Measurements from ENCODE around the gene CYBB.

CYBB gene

DNA sequence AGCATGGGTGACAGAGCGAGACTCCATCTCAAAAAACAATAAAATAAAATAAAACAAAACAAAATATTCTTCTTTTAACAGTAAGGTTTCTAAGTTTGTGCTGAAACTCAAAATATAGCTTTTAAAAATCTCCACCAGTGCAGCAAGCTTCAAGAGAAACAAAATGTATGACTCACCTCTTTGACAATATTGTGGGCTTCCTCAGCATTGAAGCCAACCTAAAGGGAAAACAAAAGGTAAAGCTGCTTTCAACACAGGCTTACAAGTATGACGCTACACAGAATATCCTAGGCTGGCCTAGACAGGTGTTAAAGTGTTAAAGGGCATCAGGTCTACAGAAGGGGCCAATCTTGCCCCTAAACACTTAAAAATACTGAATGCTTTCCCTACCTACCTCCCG, 66.3 kb downstream of the CYBB start:
- DNase-seq = no peak

DNA sequence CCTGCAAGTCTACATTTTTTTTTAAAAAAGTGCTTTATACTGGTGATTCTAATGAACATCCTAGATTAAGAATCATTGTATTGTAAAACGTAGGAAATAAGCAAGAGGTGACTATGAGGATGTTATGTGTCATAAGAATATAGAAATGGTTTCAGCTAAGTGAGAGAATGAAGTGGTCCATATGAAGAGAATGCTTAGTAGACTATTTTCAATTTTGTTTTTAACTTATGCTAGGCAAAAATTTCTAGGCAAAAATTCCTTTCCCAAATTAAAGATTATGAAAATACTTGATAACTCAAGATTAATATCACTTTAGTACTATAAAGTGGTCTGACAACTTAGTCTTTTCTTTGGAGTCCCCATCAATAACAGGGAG, 66.7 kb downstream of the CYBB start:
- DNase-seq = no peak

DNA sequence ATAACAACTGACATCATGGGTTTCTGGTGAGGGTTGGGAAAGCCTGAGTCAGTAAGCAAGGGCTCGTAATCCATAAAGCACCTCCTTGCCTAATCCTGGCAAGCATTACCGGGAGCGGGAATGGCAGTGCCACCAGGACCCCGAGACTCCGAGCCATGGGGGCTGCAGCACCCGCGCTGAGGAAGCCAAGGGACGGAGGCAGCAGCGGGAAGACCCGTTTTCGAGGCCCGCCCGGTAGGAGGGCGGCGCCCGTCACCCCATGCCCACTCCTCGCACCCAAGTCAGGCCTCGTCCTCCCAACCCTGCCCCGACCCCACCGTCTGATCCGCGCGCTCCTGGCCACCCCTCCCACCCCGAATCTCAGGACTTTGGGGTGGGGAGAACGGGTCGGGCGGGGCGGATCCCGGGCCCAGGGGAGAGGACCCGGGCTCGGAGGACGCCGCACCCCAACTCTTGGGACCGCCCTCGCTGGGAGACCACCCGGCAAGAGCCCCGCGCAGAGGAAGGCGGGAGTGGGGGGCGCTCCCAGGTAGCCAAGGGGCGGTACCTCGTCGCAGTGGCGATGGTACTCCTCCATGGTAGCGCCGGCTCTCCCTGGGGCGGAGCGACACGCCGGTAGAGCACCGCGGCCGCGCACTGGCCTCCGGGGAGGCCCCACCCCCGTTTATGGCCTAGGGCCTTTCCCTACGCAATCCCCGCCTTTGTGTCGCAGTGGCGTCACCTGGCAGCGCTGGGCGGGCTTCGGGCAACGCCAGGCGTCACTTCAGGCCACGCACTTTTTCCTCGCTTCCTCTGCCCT, 67.3 kb downstream of the CYBB start, which contains the start of gene DYNLT3:
Gene DYNLT3 (minus strand): TSS at position 638 of the 799 bp plus-strand sequence. CDS start 61 bp downstream, at position 577.
- peak; percentile 76 for DNase-seq

DNA sequence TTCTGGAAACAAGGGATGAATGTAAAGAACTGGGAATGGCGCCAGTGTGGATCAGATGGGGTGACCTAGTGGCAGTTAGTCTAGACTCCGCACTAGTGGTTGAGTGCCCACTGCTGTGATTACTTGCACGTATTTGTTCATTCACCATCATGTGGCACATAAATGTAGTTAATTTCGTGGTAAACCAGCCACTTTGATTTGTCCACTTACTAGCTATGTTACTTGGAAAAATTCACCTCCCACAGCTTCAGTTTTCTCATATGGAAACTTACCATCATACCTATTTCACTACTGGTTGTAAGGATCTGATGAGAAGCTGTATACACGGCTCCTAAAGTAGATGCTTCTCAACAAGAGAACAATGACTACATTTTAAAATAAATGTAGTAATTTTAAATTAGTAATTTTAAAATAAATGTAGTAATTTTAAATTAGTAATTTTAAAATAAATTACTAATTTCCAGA, 67.9 kb downstream of the CYBB start:
- DNase-seq = no peak

DNA sequence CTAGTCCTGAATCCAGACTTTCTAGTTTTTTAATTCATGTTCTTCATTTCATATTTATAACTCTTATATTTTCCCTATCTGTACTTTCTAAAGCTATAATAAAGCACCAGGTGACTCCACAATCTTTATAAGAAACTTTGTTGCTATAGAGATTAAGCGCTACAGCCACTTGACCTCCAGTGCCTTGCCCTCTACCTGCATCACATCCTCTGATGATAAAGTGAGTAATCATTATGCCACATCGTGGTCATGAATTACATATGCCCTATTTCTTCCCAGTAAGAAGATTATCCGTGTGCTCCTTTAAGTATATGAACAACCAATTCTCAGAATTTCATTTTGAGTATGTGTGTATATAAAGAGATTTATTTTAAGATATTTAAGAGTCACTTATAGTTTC, 74.3 kb downstream of the CYBB start:
- no peak for DNase-seq

DNA sequence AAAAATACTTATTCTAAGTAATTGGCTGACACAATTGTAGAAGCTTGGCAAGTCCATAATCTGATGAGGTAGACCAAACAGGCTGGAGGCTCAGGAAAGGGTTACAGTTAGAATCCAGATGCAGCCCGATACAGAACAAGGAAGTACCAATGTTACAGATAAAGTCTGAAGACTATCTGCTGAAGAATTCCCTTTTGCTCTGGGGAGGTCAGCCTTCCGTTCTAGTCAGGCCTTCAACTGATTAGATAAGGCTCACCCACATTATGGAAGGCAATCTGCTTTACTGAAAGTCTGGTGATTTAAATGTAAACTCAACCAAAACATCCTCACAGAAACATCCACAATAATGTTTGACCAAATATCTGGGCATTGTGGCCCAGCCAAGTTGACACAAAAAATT, 74.9 kb downstream of the CYBB start:
- no peak for DNase-seq

DNA sequence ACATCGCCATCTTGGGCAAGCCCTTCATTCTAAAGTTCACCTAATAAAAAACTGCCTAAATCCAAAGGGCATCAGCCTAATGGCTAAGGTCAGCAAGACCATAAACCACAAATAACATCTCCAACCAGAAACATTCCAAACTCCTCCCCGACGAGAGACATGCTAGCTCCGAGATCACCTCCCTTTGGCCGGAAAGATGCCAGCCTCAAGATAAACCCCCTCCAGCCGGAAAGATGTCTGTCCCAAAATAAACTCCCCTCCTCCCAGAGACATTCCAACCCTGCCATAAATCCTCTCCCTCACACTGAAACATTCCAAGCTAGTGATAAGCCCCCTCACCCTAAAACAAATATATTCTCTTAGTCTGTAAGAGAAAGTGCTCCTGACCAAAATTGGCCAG, 80.9 kb downstream of the CYBB start:
- DNase-seq = no peak

DNA sequence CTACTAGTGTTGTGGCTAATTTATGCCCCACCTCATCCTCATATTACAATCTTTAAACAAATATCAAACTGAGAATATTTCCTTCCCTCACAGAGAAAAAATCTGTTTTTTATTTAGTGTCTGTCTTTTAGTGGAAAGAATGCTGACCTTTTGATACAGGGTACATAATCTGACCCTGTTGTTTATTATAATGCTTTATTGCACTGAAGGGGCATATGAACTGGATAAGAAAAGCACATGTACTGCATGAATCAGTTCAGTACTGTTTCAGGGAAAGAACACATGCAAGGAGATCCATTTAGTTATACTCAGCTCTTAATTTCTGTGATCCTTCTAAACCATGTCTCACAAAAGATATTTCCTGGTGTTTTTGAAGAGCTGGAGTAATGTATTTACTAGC, 83.0 kb downstream of the CYBB start:
- no peak for DNase-seq
